ENCODE measurements around the gene MUTYH.
A peak's percentile ranks its signal among the peaks of the same experiment; 100 is the strongest.
"Not testable (repeated sequence)": the region's sequence is repeated elsewhere in the genome, so short reads cannot be mapped to it uniquely, and the experiment has no call there.

Gene MUTYH

DNA sequence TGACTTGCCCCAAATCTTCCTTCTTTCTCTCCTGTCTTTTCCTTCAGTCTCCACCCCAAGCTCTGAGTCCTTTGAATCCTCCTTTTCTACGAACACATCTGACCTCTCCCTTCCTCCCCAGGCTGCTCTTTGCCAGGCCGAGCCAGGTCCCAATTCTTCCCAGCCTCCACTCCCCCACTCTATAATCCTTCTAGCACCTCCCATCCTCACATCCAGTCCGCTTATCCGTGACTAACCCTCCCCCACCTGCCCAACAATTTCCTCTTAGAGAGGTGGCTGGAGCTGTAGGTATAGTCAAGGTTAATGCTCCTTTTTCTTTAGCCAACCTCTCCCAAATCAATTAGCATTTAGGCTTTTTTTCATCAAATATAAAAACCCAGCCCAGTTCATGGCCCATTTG lies 23.1 kb downstream of the MUTYH start:
- no peak for DNase-seq

GRCh38 chr1:45314266-45314665 lies 26.0 kb downstream of the MUTYH start:
- DNase-seq: no peak

DNA sequence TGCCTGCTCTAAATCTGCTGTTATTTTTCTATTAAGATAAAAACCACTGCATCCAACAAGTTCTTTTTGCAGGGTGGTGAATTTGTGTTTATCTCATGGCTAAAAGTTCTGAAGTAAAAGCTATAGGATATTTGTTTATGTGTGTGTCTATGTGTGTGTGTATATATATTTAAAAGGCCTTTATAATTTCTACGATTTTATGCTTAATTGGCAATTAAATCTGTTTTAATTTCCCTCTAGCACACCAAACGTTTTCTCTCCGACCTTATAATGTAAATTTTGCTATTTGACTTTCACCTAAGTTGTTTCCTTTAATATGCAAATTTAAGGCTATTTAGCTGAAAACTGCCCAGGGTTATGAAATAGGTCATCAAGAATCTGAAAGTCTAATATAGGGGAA lies 33.3 kb downstream of the MUTYH start:
- DNase-seq: no peak

DNA sequence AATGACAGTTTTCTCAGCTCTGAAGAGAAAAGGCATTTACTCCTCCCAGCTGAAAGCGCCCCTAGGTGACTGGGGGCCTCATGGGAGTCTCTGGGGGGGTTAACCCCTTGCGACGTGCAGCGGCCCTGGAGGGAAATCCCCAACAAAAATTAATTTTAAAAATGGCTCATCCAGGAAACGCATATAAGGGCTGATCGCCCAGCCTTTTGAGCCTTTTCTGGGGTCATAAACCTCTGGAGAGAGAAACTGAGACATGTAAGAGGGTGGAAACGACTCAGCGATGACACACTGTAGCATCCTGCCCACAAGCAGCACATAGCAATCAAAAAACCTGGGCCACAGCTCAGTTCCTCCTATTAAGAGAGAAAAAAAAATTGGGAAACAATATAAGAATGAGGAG lies 33.9 kb downstream of the MUTYH start:
- DNase-seq: peak; percentile 48

DNA sequence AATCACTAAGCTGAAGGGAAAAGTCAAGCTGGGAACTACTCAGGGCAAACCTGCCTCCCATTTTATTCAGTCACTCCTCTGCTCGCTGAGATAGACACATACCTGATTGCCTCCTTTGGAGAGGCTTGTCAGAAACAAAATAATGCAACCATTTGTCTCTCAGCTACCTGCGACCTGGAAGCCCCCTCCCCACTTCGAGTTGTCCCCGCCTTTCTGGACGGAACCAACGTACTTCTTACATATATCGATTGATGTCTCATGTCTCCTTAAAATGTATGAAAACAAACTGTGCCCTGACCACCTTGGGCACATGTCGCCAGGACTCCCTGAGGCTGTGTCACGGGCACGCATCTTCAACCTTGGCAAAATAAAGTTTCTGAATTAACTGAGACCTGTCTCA lies 35.0 kb downstream of the MUTYH start:
- no peak for DNase-seq

DNA sequence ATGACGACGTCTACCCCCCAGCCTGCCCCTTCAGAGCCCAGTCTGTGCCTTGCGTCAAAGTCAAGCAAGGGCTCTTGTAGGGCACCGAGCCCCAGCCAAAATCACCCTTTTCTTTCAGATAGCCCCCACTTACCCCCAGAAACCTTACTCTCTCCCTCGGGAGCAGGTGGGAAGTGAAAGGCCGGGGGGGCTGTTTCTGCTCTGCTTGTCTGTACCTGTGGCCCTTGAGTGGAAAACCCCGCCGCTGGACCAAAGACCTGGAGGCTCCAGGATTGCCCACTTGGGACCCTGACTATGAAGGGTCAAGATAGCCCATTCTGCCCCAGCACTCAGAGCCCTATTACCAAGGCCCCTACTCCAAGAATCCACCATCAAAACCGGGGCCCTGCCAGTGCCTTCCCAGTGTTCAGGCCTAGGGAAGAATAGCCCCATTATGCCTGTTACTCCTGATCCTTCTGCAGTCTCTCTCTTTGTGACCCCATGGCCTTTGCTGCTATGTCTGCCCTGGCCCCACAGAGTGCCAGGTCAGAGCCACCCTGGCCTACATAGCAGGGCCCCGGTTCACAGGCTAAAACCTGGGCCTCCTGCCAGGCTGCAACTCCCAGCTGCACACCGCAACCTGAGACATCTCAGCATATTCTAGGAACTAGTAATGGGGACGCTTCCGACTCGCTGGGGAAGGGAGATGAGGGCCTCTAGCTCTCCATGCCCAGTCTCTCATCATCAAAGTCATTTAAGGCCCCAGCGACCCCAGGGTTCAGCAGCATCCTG lies 35.7 kb downstream of the MUTYH start:
- DNase-seq: no peak

GRCh38 chr1:45303520-45304310 lies 36.5 kb downstream of the MUTYH start:
- peak; percentile 98 for DNase-seq

DNA sequence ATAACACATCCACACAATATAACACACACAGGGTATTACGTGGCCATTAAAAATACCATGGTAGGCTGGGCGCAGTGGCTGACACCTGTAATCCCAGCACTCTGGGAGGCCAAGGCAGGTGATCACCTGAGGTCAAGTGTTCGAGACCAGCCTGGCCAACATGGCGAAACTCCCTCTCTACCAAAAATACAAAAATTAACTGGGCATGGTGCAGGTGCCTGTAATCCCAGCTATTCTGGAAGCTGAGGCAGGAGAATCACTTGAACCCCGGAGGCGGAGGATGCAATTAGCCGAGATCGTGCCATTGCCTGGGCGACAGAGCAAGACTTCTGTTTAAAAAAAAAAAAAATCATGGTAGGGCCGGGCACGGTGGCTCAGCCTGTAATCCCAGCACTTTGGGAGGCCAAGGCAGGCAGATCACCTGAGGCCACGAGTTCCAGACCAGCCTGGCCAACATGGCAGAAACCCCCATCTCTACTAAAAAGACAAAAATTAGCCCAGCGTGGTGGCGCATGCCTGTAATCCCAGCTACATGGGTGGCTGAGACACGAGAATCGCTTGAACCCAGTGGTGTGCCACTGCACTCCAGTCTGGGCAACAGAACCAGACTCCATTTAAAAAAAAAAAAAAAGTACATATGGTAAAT lies 37.6 kb downstream of the MUTYH start:
- DNase-seq: no peak

GRCh38 chr1:45300669-45300997 lies 39.6 kb downstream of the MUTYH start:
- DNase-seq: no peak

DNA sequence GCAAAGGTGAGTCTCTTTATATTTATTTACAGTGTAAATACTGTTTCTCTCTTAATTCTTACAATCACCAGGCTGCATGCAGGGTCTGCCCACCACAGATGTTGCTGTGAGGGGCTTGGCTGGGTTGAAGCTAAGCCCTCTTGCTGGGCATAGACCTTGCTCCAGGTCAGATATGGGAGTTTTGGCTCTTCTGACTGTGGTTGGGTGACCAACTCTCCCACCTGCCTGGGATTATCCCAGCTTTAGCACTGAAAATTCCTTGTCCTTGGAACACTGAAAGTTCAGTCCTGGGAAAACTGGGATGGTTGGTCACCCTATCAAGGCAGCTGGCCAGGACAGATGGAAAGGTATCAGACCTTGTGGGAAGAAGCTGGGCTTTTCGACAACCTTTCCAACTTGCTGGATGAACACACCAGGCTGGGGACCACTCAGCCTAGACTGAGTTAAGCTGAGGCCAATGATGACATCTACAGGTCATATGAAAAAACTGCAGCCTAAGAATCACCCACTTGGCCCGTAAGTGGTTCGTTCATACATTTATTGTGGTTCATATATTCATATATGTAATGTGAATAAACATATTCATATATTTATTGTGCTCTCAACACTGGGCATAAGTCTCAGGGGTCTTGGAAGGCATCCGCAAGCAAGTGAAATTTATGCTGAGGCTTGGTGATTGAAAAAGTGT lies 40.1 kb downstream of the MUTYH start:
- DNase-seq: peak; percentile 31

DNA sequence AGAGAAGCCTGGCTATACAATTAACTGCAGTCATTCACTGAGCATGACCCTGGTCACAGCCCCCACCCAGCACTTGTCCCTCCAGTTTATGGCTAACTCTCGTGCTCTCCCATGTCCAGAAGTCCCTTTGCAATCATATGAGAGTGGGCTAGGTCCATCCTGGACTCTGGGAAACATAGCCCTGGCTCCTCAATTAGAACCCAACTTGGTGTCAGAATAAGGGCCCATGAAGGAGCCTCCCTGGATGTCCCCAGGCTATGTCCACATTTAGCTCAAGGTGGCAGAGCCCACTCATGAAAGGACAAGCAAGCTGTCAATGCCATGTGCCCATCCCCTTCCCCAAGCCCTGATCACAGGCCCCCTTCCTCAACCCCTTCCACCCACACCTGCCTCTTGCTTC lies 40.9 kb downstream of the MUTYH start:
- DNase-seq: no peak

DNA sequence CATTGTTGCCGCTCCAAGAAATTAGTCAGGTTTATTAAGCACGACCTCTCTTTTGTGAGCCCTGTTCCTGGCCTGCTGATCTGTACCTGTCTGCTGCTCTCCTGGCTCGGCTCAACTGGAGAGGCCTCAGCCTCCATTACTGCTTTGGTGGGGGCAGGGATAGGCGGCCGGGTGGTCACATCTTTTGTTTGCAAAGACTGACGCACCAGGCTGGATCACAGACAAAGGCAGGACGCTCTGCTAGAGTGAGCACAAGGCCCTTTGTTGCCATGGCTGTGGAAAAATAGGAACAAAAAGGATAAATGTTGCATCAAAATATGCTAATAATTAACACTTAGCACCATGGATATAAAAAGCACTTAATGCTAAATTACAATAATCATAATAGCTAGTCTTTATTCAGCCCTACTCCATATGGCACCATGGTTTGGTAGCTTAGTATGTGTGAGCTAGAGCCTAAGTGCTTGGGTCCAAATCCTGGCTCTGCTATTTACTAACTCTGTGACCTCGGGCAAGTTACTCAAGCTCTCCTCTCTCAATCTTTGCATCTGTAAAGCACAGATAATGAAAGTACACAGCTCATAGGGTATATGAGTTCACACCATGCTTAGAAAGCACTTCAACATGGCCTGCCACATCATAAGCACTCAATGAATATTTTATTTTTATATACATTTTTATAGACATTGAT lies 42.4 kb downstream of the MUTYH start:
- no peak for DNase-seq

DNA sequence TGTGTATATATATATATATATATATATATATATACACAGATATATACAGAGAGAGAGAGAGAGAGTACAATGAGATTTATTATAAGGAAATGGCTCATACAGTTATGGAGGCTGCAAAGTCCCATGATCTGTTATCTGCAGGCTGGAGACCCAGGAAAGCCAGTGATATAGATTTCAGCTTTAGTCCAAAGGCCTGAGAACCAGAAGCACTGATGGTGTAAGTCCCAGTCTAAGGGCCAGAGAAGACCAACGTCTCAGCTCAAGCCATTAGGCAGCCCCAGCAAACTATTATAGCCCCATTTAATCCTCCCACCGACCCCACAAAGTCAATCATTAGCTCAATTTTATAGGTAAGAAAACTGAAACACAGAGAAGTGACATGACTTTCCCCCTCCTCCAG lies 48.5 kb downstream of the MUTYH start:
- DNase-seq: no peak

DNA sequence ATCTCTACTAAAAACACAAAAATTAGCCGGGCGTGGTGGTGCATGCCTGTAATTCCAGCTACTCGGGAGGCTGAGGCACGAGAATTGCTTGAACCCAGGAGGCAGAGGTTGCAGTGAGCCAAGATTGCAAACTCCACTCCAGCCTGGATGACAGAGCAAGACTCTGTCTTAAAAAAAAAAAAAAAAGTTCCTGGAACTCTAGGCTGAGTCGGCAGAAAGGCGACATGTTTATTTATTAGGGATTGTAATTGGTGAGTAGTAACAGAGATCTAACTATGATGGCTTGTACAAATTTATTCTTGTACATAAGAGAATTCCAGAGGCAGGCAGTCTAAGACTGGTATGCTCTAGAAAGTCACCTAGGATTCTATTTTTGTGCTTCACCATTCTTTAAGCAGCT lies 49.2 kb downstream of the MUTYH start:
- not testable (repeated sequence) for DNase-seq

GRCh38 chr1:45286521-45286920 lies 53.7 kb downstream of the MUTYH start:
- DNase-seq: not testable (repeated sequence)

DNA sequence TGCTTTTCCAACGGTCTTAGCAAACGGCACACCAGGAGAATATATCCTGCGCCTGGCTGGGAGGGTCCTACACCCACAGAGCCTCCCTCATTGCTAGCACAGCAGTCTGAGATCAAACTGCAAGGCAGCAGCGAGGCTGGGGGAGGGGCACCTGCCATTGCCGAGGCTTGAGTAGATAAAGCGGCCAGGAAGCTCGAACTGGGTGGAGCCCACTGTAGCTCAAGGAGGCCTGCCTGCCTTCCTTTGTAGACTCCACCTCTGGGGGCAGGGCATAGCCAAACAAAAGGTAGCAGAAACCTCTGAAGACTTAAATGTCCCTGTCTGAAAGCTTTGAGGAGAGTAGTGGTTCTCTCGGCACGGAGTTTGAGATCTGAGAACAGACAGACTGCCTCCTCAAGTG lies 55.4 kb downstream of the MUTYH start:
- DNase-seq: not testable (repeated sequence)

DNA sequence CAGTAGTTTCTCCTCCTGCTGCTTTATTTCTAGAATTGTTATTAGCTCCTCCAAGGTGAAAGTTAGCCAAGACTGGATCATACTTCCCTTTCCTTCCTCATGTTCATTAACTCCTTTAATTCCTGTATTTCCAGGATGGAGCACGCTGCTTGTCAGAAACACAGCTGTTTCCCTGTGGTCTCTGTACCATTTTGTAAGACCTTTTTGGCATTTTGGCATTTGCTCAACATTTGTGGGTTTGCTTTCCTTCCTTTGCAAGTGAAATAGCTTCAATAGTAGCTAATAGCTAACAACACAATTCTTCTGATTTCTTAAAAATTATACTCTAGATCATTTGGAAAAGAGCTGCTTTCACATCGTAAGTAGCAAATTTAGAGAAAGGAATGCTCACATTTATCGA lies 57.9 kb downstream of the MUTYH start:
- no peak for DNase-seq

Measured in activated naive CD4-positive, alpha-beta T cell treated with anti-CD3 and anti-CD28 coated beads, Interleukin-2, amount 50 U/mL, for 16 hours (primary cell).